Activated CD8-positive, alpha-beta memory T cell treated with anti-CD3 and anti-CD28 coated beads for 1 hour (primary cell): ENCODE data around the gene ILKAP.
"Not testable (repeated sequence)": the region's sequence is repeated elsewhere in the genome, so short reads cannot be mapped to it uniquely, and the experiment has no call there.

Experiments
- DNase-seq, 2 donors: peaks; one replicate each; pipeline ENCODE4 v3.0.0-alpha.2; 2020; ENCODE audit warnings: low read depth in 1 of 2; ENCODE audit errors: extremely low read depth in 1 of 2

The ILKAP gene

GRCh38 chr2:238202326-238203093 is 985 bp downstream of the ILKAP start:
- DNase-seq, result no peak

GRCh38 chr2:238190445-238190844 is 13.1 kb downstream of the ILKAP start:
- DNase-seq, result no peak

- DNase-seq, result no peak
Measured at GRCh38 chr2:238187618-238188548, 15.6 kb downstream of the ILKAP start.

DNA sequence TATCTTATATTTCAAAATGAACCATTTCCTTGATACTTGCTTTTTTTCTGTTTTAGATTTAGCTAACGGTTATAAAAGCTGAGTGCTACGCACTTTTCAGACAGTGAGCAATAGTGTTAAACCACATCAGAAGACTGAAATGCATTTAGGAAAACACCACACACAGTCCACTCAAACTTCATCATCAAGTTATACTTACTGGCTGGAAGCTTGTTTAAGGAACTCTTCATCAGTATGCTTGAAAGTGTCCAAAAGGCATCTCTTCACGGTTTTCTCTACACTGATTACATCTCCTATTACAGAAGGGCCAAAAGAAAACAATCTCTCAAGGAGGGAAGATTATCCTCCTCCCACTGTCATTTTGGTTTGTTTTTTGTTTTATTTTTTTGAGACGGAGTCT is 19.7 kb downstream of the ILKAP start:
- no peak for DNase-seq

DNA sequence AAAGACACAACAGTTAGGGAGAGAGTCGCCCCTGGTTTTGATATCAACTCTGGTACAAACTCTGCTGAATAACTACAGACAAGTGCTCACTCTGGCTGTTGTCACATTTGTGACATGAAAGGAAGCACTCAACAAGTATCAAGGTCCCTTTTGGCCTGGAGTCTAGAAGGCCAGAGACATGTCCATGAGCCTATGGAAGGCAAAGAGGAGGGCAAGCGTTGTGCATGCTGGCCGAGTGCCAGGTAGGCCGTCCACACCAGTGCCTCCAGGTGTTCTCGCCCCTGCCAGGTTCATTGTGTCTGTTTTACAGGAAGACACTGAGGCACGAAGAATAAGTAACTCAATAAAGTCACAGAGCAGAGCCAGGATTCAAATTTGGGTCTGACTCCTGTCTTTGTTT is 21.1 kb downstream of the ILKAP start:
- no peak for DNase-seq

DNA sequence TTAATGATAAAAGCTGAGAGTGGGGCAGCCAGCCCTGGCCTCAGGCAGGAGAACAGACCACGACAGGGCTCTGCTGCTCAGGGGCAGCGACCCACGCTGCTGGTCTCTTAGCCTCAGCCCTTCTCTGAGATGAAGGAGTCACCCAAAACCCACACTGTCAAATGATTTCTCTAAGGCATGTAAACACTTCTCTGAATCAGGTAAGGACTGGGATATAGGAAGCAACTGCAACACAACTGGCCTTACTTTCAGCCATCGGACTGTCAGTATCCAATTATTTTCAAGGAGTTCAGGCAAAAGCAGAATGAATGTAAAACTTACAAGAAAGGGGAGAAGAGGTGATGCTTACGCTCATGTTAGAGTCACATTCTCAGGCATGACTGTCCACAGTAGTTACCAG is 22.9 kb downstream of the ILKAP start:
- DNase-seq, result no peak

- no peak for DNase-seq
Measured at GRCh38 chr2:238176613-238177012, 26.9 kb downstream of the ILKAP start.

DNA sequence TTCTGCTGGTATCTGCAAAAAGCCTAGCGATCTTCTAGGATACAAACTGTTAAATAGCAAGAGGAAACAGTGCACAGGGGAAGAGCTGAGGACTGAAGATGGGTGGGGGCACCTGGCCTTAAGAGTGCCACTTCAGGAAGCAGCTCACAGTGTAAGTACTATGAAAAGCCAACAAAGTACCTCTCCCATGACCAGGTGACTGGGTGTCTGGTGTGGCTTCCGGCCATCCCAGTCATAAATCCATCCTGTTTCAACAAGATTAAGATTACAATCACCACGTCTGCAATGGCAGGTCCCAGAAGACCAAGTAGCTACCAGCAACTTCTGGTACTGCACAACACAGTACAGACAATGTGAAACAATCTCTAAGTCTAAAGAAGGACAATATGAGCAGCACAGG is 28.8 kb downstream of the ILKAP start:
- no peak for DNase-seq

- no peak for DNase-seq
Measured at GRCh38 chr2:238174291-238174690, 29.2 kb downstream of the ILKAP start.

- DNase-seq, result no peak
Measured at GRCh38 chr2:238173692-238174091, 29.8 kb downstream of the ILKAP start.

GRCh38 chr2:238172439-238172838 is 31.1 kb downstream of the ILKAP start:
- no peak for DNase-seq

DNA sequence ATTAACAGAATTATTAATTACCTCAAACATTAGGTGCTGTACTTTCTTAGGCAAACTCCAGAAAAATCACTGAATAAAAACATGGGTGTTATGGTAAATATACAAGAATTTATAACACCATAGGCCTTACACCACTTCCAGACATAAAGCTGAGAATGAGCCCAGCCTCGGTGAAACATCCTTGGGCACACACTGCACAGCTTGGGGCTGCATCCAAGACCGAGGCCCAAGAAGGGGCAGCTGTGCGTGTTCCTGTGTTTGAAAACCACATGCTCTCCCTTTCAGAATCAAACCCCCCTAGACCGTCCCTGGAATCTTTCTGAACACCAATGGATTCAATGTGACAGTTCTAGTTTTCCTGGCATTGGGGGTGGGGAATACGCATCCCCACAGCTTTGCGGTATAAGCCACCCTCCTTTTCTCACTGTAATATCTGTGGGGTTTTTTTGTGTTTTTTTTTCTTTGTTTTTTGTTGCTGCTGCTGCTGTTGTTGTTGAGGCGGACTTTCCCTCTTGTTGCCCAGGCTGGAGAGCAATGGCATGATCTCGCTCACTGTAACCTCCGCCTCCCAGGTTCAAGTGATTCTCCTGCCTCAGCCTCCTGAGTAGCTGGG is 31.8 kb downstream of the ILKAP start:
- no peak for DNase-seq

DNA sequence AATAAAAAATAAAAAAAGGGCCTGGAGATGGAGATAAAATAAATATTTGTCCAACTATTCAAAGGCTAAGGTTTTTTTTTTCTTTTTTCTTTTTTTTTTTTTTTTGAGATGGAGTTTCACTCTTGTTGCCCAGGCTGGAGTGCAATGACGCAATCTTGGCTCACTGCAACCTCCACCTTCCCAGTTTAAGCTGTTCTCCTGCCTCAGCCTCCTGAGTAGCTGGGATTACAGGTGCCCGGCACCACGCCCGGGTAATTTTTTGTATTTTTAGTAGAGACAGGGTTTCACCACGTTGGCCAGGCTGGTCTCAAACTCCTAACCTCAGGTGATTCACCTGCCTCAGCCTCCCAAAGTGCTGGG is 32.4 kb downstream of the ILKAP start:
- not testable (repeated sequence) for DNase-seq

DNA sequence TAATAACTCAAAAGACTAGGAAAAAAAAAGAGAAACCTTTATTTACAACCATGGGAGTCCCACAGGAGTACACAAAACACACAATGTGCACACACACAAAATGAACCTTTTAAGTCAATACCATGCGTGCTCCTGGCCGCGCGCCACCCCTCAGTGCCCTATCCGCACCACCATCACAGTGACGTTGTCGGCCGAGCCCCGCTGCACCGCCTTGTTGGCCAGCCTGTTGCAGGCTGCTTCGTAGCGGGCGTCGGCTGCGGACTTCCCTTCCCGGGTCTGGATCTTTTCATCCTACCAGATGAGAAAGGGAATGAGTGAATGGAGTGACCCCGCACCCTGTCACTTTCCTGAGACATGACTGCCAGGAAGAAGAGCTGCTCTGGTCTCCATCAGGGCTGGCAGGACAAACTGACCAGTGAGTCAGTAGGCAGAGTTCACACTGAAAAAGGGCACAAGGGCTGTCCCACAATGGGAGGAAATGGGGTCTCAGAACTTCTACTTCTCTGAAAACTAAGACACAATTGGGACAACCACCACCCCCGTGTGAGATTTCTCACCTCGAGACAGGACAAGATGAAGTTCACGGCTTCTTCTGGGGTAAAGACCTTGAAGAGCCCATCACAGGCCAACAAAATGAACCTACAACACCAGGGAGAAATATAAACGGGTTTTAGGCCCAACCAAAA is 33.0 kb downstream of the ILKAP start:
- DNase-seq, result no peak

- no peak for DNase-seq
Measured at GRCh38 chr2:238169708-238170251, 33.7 kb downstream of the ILKAP start.

DNA sequence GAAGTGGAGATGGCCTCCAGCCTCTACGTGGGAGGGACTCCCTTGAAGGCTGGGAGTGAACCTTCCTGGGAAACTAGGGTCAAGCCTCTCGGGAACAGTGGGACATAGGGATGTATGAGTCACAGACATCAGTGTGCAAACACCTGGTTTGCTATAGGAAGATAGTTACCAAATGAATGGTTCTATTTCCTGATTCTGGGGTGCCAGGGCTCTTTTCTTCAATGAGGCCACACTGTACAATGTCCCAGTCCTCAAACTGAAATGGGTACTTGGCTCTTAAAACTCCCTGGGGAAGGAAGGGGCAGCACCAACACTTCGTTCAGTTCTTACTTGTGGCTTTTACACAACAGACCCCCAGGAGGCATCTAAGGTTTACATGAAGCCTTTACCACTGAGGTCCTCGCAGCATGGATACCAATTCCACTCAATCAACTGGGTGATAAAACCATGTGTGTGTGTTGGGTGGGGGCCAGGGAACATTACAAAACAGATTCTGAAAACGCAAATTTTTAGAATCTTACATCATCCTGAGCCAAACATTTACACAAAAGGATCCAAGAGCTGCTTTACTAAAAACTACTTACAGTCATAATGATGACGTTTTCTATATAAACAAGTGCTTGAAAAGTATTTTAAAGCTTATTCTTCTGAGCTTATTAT is 34.3 kb downstream of the ILKAP start:
- no peak for DNase-seq

- DNase-seq, result no peak
Measured at GRCh38 chr2:238168196-238169047, 35.1 kb downstream of the ILKAP start.

- no peak for DNase-seq
Measured at GRCh38 chr2:238167761-238168160, 35.7 kb downstream of the ILKAP start.

- DNase-seq, result no peak
Measured at GRCh38 chr2:238167344-238167715, 36.2 kb downstream of the ILKAP start.
